GM19372 (cell line): ENCODE measurements around the gene TSSK1B.
"Not testable (repeated sequence)": the region's sequence is repeated elsewhere in the genome, so short reads cannot be mapped to it uniquely, and the experiment has no call there.

ENCODE experiments used
- ATAC-seq: cut with Tn5 transposase; IDR thresholded peaks from one replicate; pipeline ENCODE4 v1.9.1; 2021; ENCODE audit warnings: mild to moderate bottlenecking, low read depth, moderate library complexity; ENCODE audit not compliant: unreplicated experiment

The TSSK1B gene

GRCh38 chr5:113434889-113435288 is at the start of gene TSSK1B:
Gene TSSK1B, minus strand, starts transcription at chr5:113434989. Its CDS starts 150 bp downstream, at chr5:113434839.
- ATAC-seq, result no peak

GRCh38 chr5:113480243-113480642 is 45.5 kb upstream of the TSSK1B start:
- no peak for ATAC-seq

GRCh38 chr5:113478691-113479090 is 43.9 kb upstream of the TSSK1B start:
- ATAC-seq, result no peak

GRCh38 chr5:113474100-113474728 is 39.4 kb upstream of the TSSK1B start:
- no peak for ATAC-seq

- ATAC-seq, result no peak
Measured at GRCh38 chr5:113463032-113463431, 28.2 kb upstream of the TSSK1B start.

GRCh38 chr5:113457106-113457505 is 22.3 kb upstream of the TSSK1B start:
- ATAC-seq, result not testable (repeated sequence)

- no peak for ATAC-seq
Measured at GRCh38 chr5:113452941-113453340, 18.2 kb upstream of the TSSK1B start.

GRCh38 chr5:113451797-113452196 is 17.0 kb upstream of the TSSK1B start:
- no peak for ATAC-seq

- ATAC-seq, result no peak
Measured at GRCh38 chr5:113450929-113451328, 16.1 kb upstream of the TSSK1B start.

GRCh38 chr5:113450462-113450861 is 15.7 kb upstream of the TSSK1B start:
- no peak for ATAC-seq

- ATAC-seq, result no peak
Measured at GRCh38 chr5:113448252-113448651, 13.5 kb upstream of the TSSK1B start.

- ATAC-seq, result no peak
Measured at GRCh38 chr5:113447498-113448050, 12.8 kb upstream of the TSSK1B start.

- no peak for ATAC-seq
Measured at GRCh38 chr5:113446358-113446927, 11.7 kb upstream of the TSSK1B start.

GRCh38 chr5:113437111-113437510 is 2.3 kb upstream of the TSSK1B start:
- no peak for ATAC-seq

GRCh38 chr5:113435575-113435974 is 786 bp upstream of the TSSK1B start:
- no peak for ATAC-seq

- ATAC-seq, result no peak
Measured at GRCh38 chr5:113433862-113434612, 752 bp downstream of the TSSK1B start.

GRCh38 chr5:113433071-113433470 is 1.7 kb downstream of the TSSK1B start:
- ATAC-seq, result no peak

GRCh38 chr5:113427871-113428574 is 6.8 kb downstream of the TSSK1B start:
- ATAC-seq, result no peak

- no peak for ATAC-seq
Measured at GRCh38 chr5:113425909-113426308, 8.9 kb downstream of the TSSK1B start.

- no peak for ATAC-seq
Measured at GRCh38 chr5:113421693-113422092, 13.1 kb downstream of the TSSK1B start.

GRCh38 chr5:113405530-113405929 is 29.3 kb downstream of the TSSK1B start:
- no peak for ATAC-seq
